GM12878 (cell line): ENCODE measurements around the gene BBX. TPM values are rescaled to one million over a fixed set of nuclear protein-coding genes. Genes with fewer than 3 reads are reported as not detected.

ENCODE experiments used
- ATAC-seq: fragments of 200-7000 bp; cut with Tn5 transposase; 3 replicates; pipeline ENCODE4 v1.9.1; 2020; ENCODE audit warnings: mild to moderate bottlenecking, moderate library complexity
- BruUV-seq: library from RNA; stranded (reverse); fragments of 400-500 nt; replicated peaks from 2 replicates; lab custom pipeline; 2021; lab: Mats Ljungman, UMichigan
- CTCF ChIA-PET: fragments of 300-600 bp; sonication (Branson Sonifier 250); formaldehyde crosslinking; extraction: SDS; loops from one replicate; lab custom pipeline; 2021; ENCODE audit warnings: inconsistent platforms; lab: Yijun Ruan, JAX
- POLR2A ChIA-PET: fragments of 350-600 bp; formaldehyde crosslinking; extraction: SDS; loops from one replicate; lab custom pipeline; 2021; ENCODE audit warnings: inconsistent platforms; lab: Charles Lee
- RAD21 ChIA-PET: fragments of 300-600 bp; sonication (Branson Sonifier 250); formaldehyde crosslinking; loops from one replicate; lab custom pipeline; 2023; ENCODE audit warnings: antibody characterized with exemption; ENCODE audit not compliant: unreplicated experiment; lab: Charles Lee
- SMC1A ChIA-PET: fragments of 300-600 bp; sonication (Branson Sonifier 250); formaldehyde crosslinking; loops from one replicate; lab custom pipeline; 2023; ENCODE audit not compliant: unreplicated experiment, uncharacterized antibody; lab: Charles Lee
- DNase-seq: peaks from one replicate; pipeline ENCODE4 v3.0.0-alpha.2; 2011; ENCODE audit warnings: low read depth, low spot score
- FAIRE-seq: peaks from 3 replicates; lab custom pipeline; 2011; peaks lifted over from hg19 to GRCh38; lab: Jason Lieb, UNC
- H2AFZ ChIP-seq: 2 replicates; pipeline ENCODE4 v1.6.0; 2011; ENCODE audit warnings: low read depth, low read length, control low read depth; ENCODE audit not compliant: control insufficient read depth
- H3K27ac ChIP-seq: 2 replicates; pipeline ENCODE4 v1.5.1; 2011; ENCODE audit warnings: control low read depth; ENCODE audit not compliant: control insufficient read depth, insufficient read depth
- H3K27me3 ChIP-seq, 2 experiments: replicated peaks in 1 of 2; 2 replicates each; pipeline versions ENCODE4 v1.6.0 to v1.6.1; 2011; ENCODE audit warnings: low read length in 1 of 2; ENCODE audit not compliant: control insufficient read depth in 2 of 2, insufficient read depth in 2 of 2
- H3K36me3 ChIP-seq, 2 experiments: 2 replicates each; pipeline ENCODE4 v1.5.1; 2011; ENCODE audit warnings: low read length in 1 of 2; ENCODE audit not compliant: control insufficient read depth in 2 of 2, insufficient read depth in 2 of 2
- H3K4me1 ChIP-seq: 2 replicates; pipeline ENCODE4 v1.6.1; 2011; ENCODE audit warnings: mild to moderate bottlenecking, low read length, moderate library complexity, mixed read lengths; ENCODE audit not compliant: control insufficient read depth, insufficient read depth
- H3K4me2 ChIP-seq: 2 replicates; pipeline ENCODE4 v1.6.0; 2011; ENCODE audit warnings: control low read depth; ENCODE audit not compliant: control insufficient read depth, insufficient read depth
- H3K4me3 ChIP-seq: fragments of 200-600 bp; sonication (generic); 2 replicates; pipeline ENCODE4 v1.5.1; 2016
- H3K79me2 ChIP-seq: 2 replicates; pipeline ENCODE4 v1.6.0; 2011; ENCODE audit warnings: low read length; ENCODE audit not compliant: control insufficient read depth, insufficient read depth
- H3K9ac ChIP-seq: 2 replicates; pipeline ENCODE4 v1.8.0; 2011; ENCODE audit warnings: low read length, control low read depth, mixed read lengths; ENCODE audit not compliant: control insufficient read depth, insufficient read depth
- H3K9me3 ChIP-seq: replicated peaks from 3 replicates; pipeline ENCODE4 v1.5.1; 2011; ENCODE audit warnings: mild to moderate bottlenecking, low read length; ENCODE audit not compliant: control insufficient read depth, insufficient read depth
- H4K20me1 ChIP-seq: 2 replicates; pipeline ENCODE4 v1.6.0; 2011; ENCODE audit not compliant: control insufficient read depth, insufficient read depth
- CREB1 ChIP-seq: IDR thresholded peaks from 2 replicates; pipeline ENCODE4 v1.6.1; 2012; ENCODE audit warnings: low read depth, mild to moderate bottlenecking, inconsistent platforms
- HCFC1 ChIP-seq: fragments of 150-350 bp; IDR thresholded peaks from 2 replicates; pipeline ENCODE4 v1.6.1; 2014; ENCODE audit warnings: low read length
- MYB ChIP-seq: fragments of 150-350 bp; IDR thresholded peaks from 2 replicates; pipeline ENCODE4 v1.6.1; 2014; ENCODE audit warnings: mild to moderate bottlenecking, low read depth, low read length, borderline replicate concordance
- NR2F1 ChIP-seq: fragments of 450-650 bp; conservative IDR thresholded peaks from 2 replicates; pipeline ENCODE4 v1.6.1; 2017; ENCODE audit warnings: mild to moderate bottlenecking
- SMAD5 ChIP-seq: IDR thresholded peaks from 2 replicates; pipeline ENCODE4 v1.6.1; 2016; ENCODE audit warnings: antibody characterized with exemption, low read depth
- SMARCA5 ChIP-seq: fragments of 450-650 bp; IDR thresholded peaks from 2 replicates; pipeline ENCODE4 v1.6.1; 2017; ENCODE audit warnings: mild to moderate bottlenecking
- in situ Hi-C: fragments of 300-500 bp; cut with MboI; formaldehyde crosslinking; loops from 9 replicates; pipeline ENCODE4 v1.14.3; 2018; ENCODE audit warnings: mixed read lengths
- intact Hi-C: fragments of 100-400 bp; cut with micrococcal nuclease; formaldehyde crosslinking; loops from one replicate; pipeline ENCODE4 v1.14.2; 2022; ENCODE audit not compliant: unreplicated experiment
- polyA plus RNA-seq, 11 experiments: library from polyadenylated mRNA; depleted of rRNA in 4 of 11; unstranded in 6 of 11; stranded (reverse) in 5 of 11; fragments of >200 nt; fragmentation: Nextera tagmentation in 4 of 11; fragmentation: Illumina TruSeq in 1 of 11; extraction: Ambion mirVana in 4 of 11; extraction: Trizol in 1 of 11; gene quantifications; 1 replicate in 1 of 11; 2 replicates in 10 of 11; pipeline versions ENCODE4 v1.2.1 to v1.2.3, GENCODE V29; 2011 to 2016; ENCODE audit warnings: inconsistent platforms in 2 of 11, missing spikeins in 2 of 11, low read depth in 1 of 11
- total RNA-seq, 4 experiments: library from RNA; depleted of rRNA in 3 of 4; stranded (reverse); fragments of >200 nt in 3 of 4; fragmentation: Illumina TruSeq in 1 of 4; extraction: Trizol in 1 of 4; gene quantifications; 2 replicates each; pipeline versions ENCODE4 v1.2.1 to v1.2.3, GENCODE V29; 2013 to 2021
- TF ChIP-seq, protein P1 (sequence below): IDR thresholded peaks from 2 replicates; pipeline ENCODE4 v1.6.1; 2012; ENCODE audit warnings: low read depth, low read length, improper control_type of control experiment

BBX gene
- total and polyA plus RNA-seq, 10 of the 15 experiments (the other 5 are each of a cell fraction or from before 2014, with no cell fraction given), result 13.3 to 38.5 (median 32.0) TPM

DNA sequence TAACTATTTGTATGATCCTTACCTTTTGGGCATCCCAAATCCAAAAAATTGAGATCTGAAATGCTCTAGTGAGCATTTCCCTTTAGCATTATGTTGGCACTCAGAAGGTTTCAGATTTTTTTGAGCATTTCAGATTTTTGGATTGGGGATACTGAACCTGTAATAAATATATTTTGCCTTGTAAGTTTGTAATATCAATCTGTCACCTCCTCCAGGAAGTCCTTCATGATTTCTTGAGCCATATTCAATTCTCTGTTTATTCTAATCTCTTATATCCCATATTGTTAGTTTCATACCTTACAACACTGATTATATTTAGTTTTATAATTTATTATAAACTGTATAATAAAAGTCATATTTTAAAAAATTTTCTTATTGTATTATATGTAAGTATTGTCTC is 215.2 kb downstream of the BBX start:
- ATAC-seq (no peak), FAIRE-seq (no peak), DNase-seq (no peak)
- H3K4me3 ChIP-seq, result no peak overlapping the region
- in situ Hi-C loops (loop anchor here (10.0 kb wide), 1 partner anchor 163 kb away; no protein-coding TSS in a partner anchor), intact Hi-C loops (no loop called here)
- no peak overlapping the region for H3K27ac ChIP-seq
- peaks cover under 1 to 3% of the 10 kb centered on the region in 2 experiments; a peak in 1 of 4 replicates for H3K36me3 ChIP-seq
- H3K79me2 ChIP-seq, result no peaks in the 10 kb centered on the region
- no peaks in the 10 kb centered on the region for H4K20me1 ChIP-seq
- TF ChIP-seq HCFC1 (no peak), SMAD5 (no peak), NR2F1 (no peak), CREB1 (no peak), MYB (no peak), SMARCA5 (no peak)
- TF ChIP-seq, protein P1, sequence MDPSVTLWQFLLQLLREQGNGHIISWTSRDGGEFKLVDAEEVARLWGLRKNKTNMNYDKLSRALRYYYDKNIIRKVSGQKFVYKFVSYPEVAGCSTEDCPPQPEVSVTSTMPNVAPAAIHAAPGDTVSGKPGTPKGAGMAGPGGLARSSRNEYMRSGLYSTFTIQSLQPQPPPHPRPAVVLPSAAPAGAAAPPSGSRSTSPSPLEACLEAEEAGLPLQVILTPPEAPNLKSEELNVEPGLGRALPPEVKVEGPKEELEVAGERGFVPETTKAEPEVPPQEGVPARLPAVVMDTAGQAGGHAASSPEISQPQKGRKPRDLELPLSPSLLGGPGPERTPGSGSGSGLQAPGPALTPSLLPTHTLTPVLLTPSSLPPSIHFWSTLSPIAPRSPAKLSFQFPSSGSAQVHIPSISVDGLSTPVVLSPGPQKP, result no peak
- BruUV-seq, result no TSS peak
- ChIA-PET SMC1A (interaction anchor here (0.6 to 8.0 kb wide), 9 partner anchors 10 to 164 kb away, joined by 3 to 62 read pairs (median 4); no protein-coding TSS in a partner anchor), RAD21 (interaction anchor here (0.6 to 1.7 kb wide), 3 partner anchors 51 to 431 kb away, joined by 3 to 6 read pairs (median 4); no protein-coding TSS in a partner anchor), POLR2A (interaction anchor here (0.7 kb wide), 2 partner anchors 71 to 307 kb away, joined by 3 to 4 read pairs; no protein-coding TSS in a partner anchor), CTCF (interaction anchor here (1.5 to 7.5 kb wide), 8 partner anchors 9 to 78 kb away, joined by 4 to 55 read pairs (median 6); no protein-coding TSS in a partner anchor)
- H3K4me1 ChIP-seq, result no peaks in the 10 kb centered on the region
- H3K9ac ChIP-seq, result no peak overlapping the region
- no peak overlapping the region for H2AFZ ChIP-seq
- no peaks in the 10 kb centered on the region for H3K27me3 ChIP-seq
- no peaks in the 10 kb centered on the region for H3K9me3 ChIP-seq
- H3K4me2 ChIP-seq, result no peak overlapping the region
